GM19438 (cell line): Measurements from ENCODE around the gene DVL1.

ENCODE experiments used
- ATAC-seq: cut with Tn5 transposase; IDR thresholded peaks from one replicate; pipeline ENCODE4 v1.9.1; 2021; ENCODE audit warnings: low read depth; ENCODE audit not compliant: unreplicated experiment

The DVL1 gene

DNA sequence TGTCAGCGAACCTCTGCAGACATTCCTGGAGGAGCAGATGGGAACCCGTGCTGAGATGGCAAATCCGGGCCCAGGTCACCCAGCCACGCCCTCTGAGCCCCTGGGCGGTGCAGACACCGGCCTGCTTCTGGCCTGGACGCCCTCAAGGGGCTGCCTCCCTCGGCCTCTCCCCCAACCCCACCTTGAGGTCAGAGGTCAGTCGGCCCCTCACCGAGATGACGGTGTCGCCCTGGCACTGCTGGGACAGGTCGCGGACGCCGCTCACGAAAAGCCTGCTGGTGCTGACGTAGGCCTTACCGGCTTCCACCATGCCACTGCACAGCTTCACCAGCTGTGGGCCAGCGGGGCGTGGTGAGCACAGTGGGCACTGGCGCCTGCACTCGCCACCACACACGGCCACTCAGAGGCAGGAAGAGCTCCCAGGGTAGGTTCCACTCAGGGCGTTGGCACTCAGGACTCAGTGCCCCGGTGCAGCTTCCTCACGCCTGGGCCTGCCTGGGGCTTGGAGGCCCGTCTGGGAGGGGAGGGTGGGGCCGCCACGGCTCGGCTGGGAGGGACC, 46.2 kb downstream of the DVL1 start:
- ATAC-seq, result no peak

GRCh38 chr1:1302006-1302430, 47.2 kb downstream of the DVL1 start:
- ATAC-seq, result no peak

GRCh38 chr1:1300352-1300739, 48.9 kb downstream of the DVL1 start:
- ATAC-seq, result no peak

GRCh38 chr1:1299686-1300351, 49.4 kb downstream of the DVL1 start:
- ATAC-seq, result no peak

DNA sequence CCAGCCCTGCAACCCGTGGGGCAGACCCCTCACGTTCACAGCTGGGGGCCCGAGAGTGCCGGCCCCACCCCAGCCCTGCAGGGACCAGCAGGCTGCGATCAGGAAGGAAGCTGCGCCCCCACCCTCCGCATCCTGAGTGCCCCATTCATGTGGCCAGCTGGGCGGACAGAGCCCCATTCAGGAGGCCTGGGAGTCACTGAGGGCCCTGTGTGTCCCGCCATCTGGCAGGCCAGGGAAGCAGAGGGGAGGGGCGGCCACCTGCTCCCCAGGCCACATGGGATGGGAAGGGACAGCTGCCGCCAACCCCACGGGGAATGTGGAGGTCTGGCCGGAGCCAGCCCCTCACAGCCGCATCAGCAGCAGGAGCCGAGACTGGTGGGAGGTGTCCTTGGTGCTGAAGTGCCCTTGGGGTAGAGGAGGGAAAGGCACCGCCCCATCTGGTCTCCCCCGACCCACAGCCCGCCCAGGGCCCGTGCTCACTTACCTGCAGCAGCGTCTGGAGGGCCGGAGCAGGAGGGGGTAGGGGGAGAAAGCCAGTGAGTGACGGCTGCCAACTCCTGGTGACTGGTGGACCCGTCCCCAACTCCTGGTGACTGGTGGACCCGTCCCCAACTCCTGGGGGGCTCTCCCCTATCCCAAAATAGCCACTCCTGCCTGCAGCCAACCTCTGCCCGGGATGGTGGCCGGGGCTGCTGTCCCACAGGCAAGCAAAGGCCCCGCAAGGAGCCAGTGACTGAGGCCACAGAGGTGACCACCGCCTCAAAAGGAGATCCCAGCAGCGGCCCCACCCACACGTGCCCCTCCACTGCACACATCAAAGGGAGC, 50.1 kb downstream of the DVL1 start:
- ATAC-seq, result no peak

DNA sequence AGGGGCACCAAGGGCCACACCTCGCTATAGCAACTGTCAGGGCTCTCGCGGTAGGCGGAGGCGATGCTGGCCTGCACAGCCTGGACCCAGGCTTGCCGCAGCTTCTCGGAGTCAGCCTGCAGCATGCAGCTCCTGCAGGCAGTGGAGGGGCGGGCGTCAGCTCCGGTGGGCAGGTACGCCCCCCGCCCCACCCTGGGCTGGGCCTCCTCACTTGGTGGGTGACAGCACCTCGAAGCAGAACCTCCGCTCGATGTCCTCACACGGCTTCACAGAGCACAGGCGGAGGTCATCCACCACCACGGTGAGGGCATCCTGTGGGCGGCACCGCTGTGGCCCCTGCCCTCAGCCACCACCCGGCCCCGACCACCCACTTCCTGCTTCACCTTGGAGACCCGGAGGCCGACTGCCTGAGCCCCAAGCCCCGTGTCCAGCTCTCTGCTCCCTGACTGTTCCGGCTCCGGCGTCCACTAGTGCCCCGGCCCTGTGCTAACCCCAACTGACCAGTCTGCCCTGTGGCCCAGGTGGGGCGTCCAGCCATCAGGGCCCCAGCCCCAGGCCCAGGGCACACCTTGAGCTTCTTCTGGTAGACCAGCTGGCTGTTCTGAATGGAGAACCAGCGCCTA, 51.3 kb downstream of the DVL1 start:
- ATAC-seq, result no peak

GRCh38 chr1:1296070-1297061, 52.9 kb downstream of the DVL1 start:
- no peak for ATAC-seq

- no peak for ATAC-seq
Measured at GRCh38 chr1:1295154-1295923, 53.9 kb downstream of the DVL1 start.

- no peak for ATAC-seq
Measured at GRCh38 chr1:1294250-1294890, 54.8 kb downstream of the DVL1 start.

DNA sequence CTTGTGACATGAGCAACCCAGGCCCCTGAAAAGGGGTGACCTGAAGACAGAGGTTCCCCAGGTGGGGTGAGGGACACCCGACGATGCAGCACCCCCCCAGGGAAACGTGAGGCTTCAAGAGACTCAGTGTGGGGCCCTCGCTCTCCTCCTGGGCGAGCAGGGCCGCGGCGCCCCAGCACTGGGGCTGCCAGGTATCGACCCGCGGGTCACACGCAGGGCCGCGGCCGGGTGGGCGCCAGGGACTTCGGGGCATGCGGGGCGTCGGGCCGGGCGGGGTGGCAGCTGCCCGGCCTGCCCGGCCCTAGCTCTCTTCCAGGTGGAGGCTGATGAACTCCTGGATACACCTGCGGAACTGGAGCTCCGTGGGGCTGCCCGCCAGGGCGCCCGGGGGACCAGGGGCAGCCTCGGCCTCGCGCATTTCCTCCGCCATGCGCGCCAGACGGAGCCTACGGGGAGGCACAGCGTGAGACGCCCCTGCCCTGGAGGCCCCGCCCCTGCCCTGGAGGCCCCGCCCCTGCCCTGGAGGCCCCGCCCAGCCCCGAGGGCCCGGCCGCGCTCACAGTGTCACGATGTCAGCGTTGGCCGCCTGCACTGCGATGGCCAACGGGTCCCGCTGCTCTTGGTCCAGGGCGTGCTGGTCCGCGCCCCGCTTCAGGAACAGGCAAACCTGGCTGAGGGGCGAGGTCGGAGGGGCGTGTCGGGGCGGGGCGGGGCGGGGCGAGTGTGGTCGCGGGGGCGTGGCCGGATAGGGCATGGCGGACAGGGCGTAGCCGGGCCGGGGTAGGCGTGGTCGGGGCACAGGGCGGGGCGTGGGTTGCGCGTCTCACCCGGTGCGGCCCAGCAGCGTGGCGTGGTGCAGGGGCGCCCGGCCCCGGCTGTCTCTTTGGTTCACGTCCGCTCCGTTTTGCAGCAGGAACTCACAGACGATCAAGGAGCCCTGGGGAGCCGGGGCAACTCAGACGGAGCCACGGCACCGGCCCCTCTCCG, 55.7 kb downstream of the DVL1 start:
- no peak for ATAC-seq

- no peak for ATAC-seq
Measured at GRCh38 chr1:1292851-1293250, 56.4 kb downstream of the DVL1 start.

DNA sequence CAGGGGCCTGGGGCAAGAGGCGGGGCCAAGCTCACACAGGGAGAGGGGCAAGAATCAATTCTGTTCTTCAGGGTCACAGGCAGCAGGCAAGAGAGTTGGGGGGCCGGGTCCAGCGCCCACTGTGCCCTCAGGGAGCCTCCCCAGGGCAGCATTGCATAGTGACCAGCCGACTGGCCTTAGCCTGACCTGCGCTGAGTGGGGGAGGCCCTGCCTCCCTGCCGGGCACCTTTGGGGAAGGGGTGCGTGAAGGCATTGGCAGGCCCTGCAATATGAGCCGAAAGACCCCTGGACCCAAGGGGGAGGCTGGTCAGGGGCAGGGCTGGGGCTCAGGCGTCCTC, 56.8 kb downstream of the DVL1 start:
- ATAC-seq, result no peak

- no peak for ATAC-seq
Measured at GRCh38 chr1:1291548-1292441, 57.4 kb downstream of the DVL1 start.

DNA sequence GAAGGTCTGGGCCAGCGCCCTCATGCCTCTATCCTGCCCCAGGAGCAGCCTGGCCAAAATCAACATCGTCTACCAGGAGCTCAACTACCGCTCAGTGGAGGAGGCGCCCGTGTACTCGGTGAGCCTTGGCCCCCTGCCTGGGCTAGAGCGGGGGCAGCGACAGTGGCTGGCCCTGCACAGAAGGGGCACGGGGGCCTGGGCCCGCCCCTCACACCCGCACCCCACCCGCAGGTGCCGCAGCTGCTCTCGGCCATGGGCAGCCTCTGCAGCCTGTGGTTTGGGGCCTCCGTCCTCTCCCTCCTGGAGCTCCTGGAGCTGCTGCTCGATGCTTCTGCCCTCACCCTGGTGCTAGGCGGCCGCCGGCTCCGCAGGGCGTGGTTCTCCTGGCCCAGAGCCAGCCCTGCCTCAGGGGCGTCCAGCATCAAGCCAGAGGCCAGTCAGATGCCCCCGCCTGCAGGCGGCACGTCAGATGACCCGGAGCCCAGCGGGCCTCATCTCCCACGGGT, 58.1 kb downstream of the DVL1 start:
- no peak for ATAC-seq

- no peak for ATAC-seq
Measured at GRCh38 chr1:1290238-1290731, 58.9 kb downstream of the DVL1 start.

- ATAC-seq, result no peak
Measured at GRCh38 chr1:1287288-1288110, 61.7 kb downstream of the DVL1 start.
